ENCODE results near the gene HMGCL.

DNA sequence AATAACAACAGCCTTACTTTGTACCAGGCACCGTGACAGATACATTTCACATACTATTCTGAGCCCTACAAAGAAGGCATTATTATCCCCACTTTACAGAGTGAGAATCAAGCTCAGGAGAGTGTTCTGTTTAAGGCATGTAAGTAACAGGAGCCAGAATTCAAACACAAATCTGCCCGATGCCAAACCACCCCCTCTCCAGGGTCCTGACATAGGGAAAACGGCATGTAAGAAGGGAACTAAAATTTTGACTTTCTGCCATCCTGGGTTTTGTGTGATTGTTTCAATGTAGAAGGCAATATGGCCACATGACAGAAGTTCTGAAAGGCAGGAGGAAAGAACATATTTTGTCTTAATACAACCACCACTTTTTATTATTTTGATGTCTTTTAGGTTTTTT is 37.4 kb upstream of the HMGCL start:
- TF ChIP-seq, protein P1, sequence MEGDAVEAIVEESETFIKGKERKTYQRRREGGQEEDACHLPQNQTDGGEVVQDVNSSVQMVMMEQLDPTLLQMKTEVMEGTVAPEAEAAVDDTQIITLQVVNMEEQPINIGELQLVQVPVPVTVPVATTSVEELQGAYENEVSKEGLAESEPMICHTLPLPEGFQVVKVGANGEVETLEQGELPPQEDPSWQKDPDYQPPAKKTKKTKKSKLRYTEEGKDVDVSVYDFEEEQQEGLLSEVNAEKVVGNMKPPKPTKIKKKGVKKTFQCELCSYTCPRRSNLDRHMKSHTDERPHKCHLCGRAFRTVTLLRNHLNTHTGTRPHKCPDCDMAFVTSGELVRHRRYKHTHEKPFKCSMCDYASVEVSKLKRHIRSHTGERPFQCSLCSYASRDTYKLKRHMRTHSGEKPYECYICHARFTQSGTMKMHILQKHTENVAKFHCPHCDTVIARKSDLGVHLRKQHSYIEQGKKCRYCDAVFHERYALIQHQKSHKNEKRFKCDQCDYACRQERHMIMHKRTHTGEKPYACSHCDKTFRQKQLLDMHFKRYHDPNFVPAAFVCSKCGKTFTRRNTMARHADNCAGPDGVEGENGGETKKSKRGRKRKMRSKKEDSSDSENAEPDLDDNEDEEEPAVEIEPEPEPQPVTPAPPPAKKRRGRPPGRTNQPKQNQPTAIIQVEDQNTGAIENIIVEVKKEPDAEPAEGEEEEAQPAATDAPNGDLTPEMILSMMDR (IDR thresholded peaks at IDR 0.05): no peak
- no peak for TF ChIP-seq POLR2A (IDR thresholded peaks at IDR 0.05)
